ENCODE measurements around the gene BLACAT1. TPM values are rescaled to one million over a fixed set of nuclear protein-coding genes. Genes with fewer than 3 reads are reported as not detected.
"Not testable (repeated sequence)": the region's sequence is repeated elsewhere in the genome, so short reads cannot be mapped to it uniquely, and the experiment has no call there.

The BLACAT1 gene
- total RNA-seq, 3 donors from 2014 or later, result 0.11 to 0.13 TPM; not detected in 1

DNA sequence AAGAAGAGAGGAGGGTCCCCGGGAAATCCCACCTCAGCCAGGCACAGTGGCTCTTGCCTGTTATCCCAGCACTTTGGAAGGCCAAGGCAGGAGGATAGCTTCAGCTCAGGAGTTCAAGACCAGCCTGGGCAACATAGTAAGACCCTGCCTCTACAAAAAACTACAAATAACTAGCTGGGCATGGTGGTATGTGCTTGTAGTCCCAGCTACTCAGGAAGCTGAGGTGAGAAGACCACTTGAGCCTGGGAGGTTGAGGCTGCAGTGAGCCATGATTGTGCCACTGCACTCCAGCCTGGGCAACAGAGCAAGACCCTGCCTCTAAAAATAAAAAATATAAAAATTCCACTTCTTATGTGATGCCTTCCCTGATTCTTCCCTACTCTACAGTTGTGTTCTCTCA, 23.2 kb downstream of the BLACAT1 start:
- not testable (repeated sequence) for H3K9me3 Mint-ChIP-seq; ATAC-seq; DNase-seq; H3K4me1 Mint-ChIP-seq (ENCODE audit: low read depth); H3K4me3 Mint-ChIP-seq; H3K36me3 Mint-ChIP-seq (ENCODE audit: insufficient read depth)
- H3K27me3 Mint-ChIP-seq (ENCODE audit: low read depth), result peaks cover 12% of the 10 kb centered on the region

DNA sequence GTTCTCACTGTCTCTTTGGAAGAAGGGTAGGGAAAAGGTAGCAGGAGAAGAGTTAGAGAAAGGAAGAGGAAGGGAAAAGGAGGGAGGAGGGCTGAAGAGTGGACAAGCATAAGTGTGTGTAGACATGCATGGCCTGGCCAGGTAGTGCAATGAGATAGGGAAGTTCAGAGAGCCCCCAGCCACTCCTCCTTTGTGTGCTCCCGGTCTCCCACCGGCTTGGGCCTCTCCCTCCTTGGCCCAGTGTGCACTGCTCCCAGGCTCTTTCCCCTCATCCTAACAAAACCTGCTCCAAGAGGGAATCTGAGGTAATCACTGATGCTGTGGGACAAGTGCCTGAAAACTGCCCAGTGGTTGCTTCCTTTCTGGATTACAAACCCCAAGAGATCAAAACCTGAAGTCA, 23.7 kb downstream of the BLACAT1 start:
- no peak overlapping the region for H3K4me3 Mint-ChIP-seq
- H3K36me3 Mint-ChIP-seq (ENCODE audit: insufficient read depth), result no peaks in the 10 kb centered on the region

DNA sequence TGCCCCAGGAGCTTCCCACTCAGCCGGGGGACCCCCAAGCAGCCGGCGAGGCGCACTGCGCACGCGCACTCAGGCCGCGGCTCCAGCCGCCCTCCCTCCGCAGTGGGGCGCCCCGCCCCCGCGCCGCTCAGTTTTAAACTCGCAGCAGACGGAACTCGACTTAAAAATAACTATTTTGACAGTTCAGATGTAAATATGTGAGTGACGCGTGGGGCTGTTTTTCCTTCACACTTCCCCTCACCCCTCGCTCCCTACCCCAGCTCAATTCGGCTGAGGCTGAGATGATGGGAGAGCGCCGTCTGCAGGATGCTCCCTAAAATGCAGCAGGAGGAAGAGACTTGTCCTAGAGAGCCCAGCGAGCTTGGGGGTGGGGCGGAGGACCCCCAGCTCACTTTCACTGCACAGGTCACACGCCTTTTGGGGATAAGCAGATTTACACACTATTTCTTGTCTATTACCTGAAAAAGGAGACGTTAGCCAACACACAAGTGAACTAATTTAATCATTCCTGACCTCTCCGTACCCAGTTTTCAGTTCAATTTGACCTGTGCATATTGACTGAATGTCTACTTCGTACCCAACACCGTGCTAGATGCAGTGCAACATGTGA, 25.0 kb downstream of the BLACAT1 start:
- DNase-seq, result peak; percentile 47

More for the DNA sequence above, 23.7 kb downstream of the BLACAT1 start:
- peaks cover 12% of the 10 kb centered on the region for H3K27me3 Mint-ChIP-seq (ENCODE audit: low read depth)
- H3K4me1 Mint-ChIP-seq (ENCODE audit: low read depth), result peaks cover 8% of the 10 kb centered on the region
- ATAC-seq, result no peak
- no peak for DNase-seq
- H3K9me3 Mint-ChIP-seq, result no peaks in the 10 kb centered on the region

DNA sequence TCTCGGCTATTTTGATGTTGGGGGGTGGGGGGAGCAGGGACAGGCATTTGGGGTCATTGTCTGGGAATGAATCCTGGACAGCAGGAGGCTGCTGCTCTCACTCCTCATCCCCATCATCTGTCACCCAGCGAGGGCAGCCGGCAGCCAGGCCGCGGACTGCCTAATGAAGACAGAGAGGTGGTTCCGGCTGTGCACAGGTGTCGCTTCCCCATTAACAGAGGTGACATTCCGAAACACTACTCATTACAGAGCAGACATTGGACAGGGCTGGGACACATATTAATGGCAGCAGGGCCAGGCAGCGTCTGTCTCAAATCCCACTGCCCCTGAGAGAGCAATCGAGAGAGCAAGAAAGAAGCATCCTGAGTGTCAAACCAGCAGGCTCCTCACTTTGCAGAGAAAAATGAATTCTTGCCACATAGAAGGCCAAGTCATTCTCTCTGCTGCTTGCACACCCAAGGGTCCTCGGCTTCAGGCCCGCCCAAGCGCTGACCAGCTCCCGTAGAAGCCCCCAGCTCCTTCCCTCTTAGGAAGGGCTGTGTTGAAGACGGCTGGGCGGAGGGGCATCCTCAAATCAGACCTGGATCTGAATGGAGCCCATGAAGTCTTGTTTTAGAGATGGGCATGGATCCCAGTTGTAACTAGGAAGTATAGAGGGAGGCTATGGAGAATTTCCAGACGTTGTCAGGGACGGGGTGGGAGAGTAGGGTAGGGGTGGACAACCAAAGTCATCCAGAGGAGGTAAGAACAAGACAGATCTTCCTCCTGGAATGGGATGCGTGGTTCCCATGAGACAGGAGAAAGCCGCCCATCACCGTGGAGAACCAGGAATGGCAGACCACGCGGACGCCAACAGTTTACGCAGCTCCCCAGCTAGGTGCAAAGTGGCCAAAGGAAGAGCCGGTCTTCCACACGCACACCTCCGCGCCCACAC, 25.8 kb downstream of the BLACAT1 start:
- Mint-ChIP-seq H3K27me3 (ENCODE audit: low read depth) (peaks cover 14% of the 10 kb centered on the region), H3K4me3 (peak overlapping the region; percentile 79), H3K4me1 (ENCODE audit: low read depth) (peaks cover 8% of the 10 kb centered on the region), H3K9me3 (no peaks in the 10 kb centered on the region), H3K36me3 (ENCODE audit: insufficient read depth) (no peaks in the 10 kb centered on the region)
- DNase-seq (no peak), ATAC-seq (no peak)

More for the DNA sequence above, 25.0 kb downstream of the BLACAT1 start:
- Mint-ChIP-seq H3K9me3 (no peaks in the 10 kb centered on the region), H3K4me3 (peak overlapping the region; percentile 79), H3K36me3 (ENCODE audit: insufficient read depth) (no peaks in the 10 kb centered on the region), H3K4me1 (ENCODE audit: low read depth) (peaks cover 8% of the 10 kb centered on the region), H3K27me3 (ENCODE audit: low read depth) (peaks cover 12% of the 10 kb centered on the region)
- ATAC-seq, result peak; percentile 63 to 84

DNA sequence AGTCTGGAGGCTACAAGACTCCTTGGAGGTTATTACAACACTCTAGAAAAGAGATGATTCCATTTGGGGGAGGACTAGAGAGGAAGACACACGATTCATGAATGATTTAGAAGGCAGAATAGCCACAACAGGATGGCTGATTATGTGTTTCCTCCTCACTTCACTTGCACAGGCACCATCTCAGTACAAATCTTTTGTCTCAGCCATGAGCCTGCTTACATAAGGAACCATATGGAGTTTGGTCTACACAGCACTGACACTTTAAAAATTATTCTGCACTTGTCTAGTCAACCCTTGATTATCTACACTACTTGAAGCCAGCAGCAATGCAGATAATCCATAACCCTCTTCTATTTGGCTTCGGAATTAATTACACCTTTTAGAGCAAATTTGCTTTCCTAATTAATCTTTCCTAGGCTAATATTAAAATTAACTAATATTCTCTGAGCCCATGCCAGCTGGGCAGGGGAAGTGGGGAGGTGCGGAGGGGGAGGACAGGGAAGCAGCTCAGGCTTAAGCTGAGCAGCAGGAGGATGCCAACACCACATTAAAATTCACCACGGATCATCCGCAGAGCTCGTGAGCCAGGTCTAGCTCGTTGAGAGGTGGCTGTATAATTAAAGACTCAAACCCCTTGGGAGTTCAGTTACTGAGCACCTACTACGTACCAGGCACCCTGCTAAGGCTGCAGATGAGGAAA, 30.8 kb downstream of the BLACAT1 start:
- H3K36me3 Mint-ChIP-seq (ENCODE audit: insufficient read depth), result no peaks in the 10 kb centered on the region
- peaks cover 36% of the 10 kb centered on the region for H3K27me3 Mint-ChIP-seq (ENCODE audit: low read depth)
- no peak overlapping the region for H3K4me3 Mint-ChIP-seq
- H3K9me3 Mint-ChIP-seq, result no peaks in the 10 kb centered on the region
- DNase-seq (no peak), ATAC-seq (no peak)
- H3K4me1 Mint-ChIP-seq (ENCODE audit: low read depth), result peaks cover 2% of the 10 kb centered on the region

DNA sequence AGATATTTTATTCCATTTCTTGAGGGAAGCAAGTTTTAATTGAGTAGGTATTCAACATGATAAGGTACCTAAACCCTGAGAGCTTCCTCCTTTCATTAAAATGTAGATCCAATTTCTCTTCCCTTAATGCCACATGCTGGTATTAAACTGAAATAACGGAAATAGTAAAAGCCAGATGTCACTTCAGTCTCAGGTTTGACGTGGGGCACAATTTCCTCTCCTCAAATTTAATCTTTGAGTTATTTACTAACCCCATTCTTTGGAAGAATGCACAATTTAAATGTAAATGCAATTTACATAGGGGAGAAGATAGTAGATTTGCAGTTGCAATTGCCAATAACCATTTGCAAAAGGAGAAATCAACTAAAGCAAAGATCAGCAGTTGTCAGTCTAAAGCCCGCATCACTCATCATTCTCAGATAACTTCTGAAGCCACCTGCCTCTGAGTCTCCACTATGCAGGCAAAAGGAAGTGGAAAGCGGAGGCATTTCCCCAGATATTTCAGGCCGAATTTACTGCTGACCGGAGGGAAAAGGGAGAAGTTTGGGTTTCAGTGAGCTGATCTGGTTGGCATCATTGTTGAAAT, 31.9 kb downstream of the BLACAT1 start:
- ATAC-seq (no peak), DNase-seq (no peak)
- Mint-ChIP-seq H3K4me1 (ENCODE audit: low read depth) (no peaks in the 10 kb centered on the region), H3K9me3 (no peaks in the 10 kb centered on the region), H3K27me3 (ENCODE audit: low read depth) (peaks cover 39% of the 10 kb centered on the region), H3K36me3 (ENCODE audit: insufficient read depth) (no peaks in the 10 kb centered on the region), H3K4me3 (no peak overlapping the region)

DNA sequence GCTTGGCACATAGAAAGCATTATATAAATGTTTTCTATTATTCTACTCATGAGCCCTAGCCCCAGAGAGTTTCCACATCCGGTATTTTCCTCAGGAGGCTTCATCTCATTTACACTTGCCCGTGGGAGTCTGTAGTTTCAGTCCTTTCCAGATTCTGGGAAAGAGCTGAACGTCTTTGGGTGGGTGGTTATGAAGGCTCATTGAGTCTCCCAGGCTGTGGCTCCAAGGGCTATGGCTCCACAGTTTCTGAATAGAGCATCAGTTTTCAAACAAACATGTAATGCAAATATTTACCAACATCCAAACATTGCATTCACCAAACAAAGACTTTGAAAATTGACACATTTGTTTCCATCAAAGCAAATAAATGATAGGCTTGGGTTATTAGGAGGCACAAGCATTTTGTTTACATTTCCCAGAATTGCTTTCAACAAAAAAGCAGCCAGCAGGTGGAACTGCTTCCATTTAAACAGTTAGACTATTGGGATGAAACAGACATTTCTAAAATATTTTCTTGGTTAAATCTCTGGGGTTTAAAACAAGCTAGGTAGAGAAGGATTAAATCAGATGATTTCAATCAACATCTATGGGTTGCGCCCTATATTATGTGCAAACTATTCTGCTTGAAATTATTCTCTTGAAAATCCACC, 32.7 kb downstream of the BLACAT1 start:
- Mint-ChIP-seq H3K27me3 (ENCODE audit: low read depth) (peaks cover 39% of the 10 kb centered on the region), H3K4me1 (ENCODE audit: low read depth) (no peaks in the 10 kb centered on the region), H3K4me3 (no peak overlapping the region), H3K36me3 (ENCODE audit: insufficient read depth) (no peaks in the 10 kb centered on the region), H3K9me3 (no peaks in the 10 kb centered on the region)
- ATAC-seq (no peak), DNase-seq (no peak)

DNA sequence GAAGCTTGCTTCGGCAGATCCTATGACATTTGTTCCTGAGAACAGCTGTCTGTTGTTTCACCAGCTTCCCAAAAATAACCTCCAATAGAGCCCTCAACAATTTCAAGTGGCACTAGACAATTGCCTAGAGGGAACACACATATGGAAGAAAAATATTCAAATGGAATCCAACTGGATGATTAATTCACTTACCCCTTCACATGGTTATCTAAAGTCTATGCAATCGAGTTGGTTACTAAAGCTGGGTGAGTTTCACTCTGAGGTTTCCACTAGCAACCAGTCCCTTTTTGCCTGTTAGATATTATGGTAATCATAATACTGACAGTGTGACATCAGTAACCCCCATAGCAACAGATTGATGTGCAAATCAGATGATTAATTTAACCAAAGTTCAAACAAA, 34.0 kb downstream of the BLACAT1 start, which contains the start of gene LEMD1:
TSS of gene LEMD1 (minus strand) at position 259 of the 400 bp plus-strand sequence. CDS start 1,520 bp downstream, outside the sequence.
- no peaks in the 10 kb centered on the region for H3K36me3 Mint-ChIP-seq (ENCODE audit: insufficient read depth)
- H3K9me3 Mint-ChIP-seq, result no peaks in the 10 kb centered on the region
- DNase-seq (no peak), ATAC-seq (no peak)
- peaks cover 41% of the 10 kb centered on the region for H3K27me3 Mint-ChIP-seq (ENCODE audit: low read depth)
- H3K4me1 Mint-ChIP-seq (ENCODE audit: low read depth), result no peaks in the 10 kb centered on the region
- no peak within 1 kb of the TSS for H3K4me3 Mint-ChIP-seq

DNA sequence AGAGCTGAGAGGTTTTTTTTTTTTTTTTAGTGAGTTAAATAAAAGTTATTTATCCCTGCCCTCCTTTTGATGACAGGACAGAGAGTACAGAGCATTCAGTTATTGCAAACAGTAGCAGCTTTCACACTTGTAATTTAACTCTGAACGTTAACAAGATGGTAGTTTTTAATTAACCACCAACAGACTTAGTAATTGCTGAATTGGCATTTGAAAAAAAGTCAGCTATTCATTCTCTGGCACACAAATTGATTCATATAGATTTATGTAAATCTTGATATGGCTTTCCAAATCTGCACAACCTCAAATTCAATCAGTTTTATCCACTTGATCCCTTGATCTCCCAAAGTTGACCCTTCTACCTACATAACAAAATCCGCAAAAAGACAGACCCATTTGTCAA, 34.9 kb downstream of the BLACAT1 start:
- no peaks in the 10 kb centered on the region for H3K4me1 Mint-ChIP-seq (ENCODE audit: low read depth)
- peaks cover 41% of the 10 kb centered on the region for H3K27me3 Mint-ChIP-seq (ENCODE audit: low read depth)

DNA sequence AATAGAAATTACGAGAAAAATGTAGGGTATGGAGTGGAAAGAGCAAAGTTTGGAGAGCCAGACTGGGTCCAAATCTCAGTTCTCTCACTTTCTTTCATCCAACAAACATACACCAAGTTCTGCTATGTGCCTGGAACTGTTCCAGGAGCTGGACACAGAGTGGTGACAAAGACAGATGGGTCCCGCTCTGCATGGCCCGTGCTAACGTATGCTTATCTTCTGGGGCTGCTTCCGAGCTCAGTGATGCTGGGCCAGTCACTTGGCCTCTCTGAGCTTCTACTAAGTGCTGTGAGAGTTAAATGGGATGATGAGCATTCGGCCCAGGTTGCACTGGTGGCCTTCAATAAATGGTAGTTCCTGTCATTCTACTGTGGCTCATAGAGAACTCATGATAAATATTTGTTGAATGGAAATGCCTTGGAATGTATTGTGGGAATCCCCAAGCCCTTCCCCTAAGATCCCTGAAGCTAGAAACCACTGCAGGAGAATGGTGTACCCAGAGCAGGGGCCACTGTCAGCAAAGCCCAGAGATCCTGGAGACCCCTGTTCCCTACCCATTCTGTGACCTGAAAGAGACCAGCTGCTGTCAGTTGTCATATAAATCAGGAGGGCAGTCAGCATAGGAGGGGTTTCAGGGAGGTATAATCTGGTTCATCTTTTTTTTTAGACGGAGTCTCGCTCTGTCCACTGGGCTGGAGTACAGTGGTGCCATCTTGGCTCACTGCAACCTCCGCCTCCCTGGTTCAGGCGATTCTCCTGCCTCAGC, 37.8 kb downstream of the BLACAT1 start:
- ATAC-seq, result no peak
- Mint-ChIP-seq H3K4me3 (no peak overlapping the region), H3K9me3 (no peaks in the 10 kb centered on the region), H3K27me3 (ENCODE audit: low read depth) (peaks cover 24% of the 10 kb centered on the region), H3K4me1 (ENCODE audit: low read depth) (no peaks in the 10 kb centered on the region), H3K36me3 (ENCODE audit: insufficient read depth) (no peaks in the 10 kb centered on the region)
- DNase-seq, result no peak

More for the DNA sequence above, 34.9 kb downstream of the BLACAT1 start:
- ATAC-seq (no peak), DNase-seq (no peak)
- no peaks in the 10 kb centered on the region for H3K36me3 Mint-ChIP-seq (ENCODE audit: insufficient read depth)
- no peak overlapping the region for H3K4me3 Mint-ChIP-seq
- H3K9me3 Mint-ChIP-seq, result no peaks in the 10 kb centered on the region

DNA sequence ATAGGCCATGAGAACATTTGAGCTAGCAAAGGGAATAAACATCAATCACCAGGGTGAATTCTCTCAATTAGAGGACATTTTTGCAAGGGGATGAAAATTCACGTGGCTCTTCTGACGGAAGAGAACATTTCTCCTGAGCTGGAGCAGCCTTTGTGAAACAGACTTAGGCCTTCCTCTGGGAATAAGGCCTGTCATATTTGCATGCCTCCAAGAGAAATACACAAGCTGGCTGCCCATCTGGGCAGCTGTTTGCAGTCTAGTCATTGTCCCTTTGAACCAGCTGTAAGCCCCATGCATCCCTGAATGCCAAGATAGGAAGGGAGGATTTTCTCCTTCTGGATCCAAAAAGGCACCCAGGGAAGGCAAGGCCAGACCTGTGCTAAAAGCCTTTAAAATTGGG, 39.5 kb downstream of the BLACAT1 start:
- ATAC-seq (no peak), DNase-seq (no peak)
- no peaks in the 10 kb centered on the region for H3K9me3 Mint-ChIP-seq
- no peaks in the 10 kb centered on the region for H3K36me3 Mint-ChIP-seq (ENCODE audit: insufficient read depth)
- H3K4me1 Mint-ChIP-seq (ENCODE audit: low read depth), result no peaks in the 10 kb centered on the region
- peaks cover 16% of the 10 kb centered on the region for H3K27me3 Mint-ChIP-seq (ENCODE audit: low read depth)
- H3K4me3 Mint-ChIP-seq, result no peak overlapping the region

DNA sequence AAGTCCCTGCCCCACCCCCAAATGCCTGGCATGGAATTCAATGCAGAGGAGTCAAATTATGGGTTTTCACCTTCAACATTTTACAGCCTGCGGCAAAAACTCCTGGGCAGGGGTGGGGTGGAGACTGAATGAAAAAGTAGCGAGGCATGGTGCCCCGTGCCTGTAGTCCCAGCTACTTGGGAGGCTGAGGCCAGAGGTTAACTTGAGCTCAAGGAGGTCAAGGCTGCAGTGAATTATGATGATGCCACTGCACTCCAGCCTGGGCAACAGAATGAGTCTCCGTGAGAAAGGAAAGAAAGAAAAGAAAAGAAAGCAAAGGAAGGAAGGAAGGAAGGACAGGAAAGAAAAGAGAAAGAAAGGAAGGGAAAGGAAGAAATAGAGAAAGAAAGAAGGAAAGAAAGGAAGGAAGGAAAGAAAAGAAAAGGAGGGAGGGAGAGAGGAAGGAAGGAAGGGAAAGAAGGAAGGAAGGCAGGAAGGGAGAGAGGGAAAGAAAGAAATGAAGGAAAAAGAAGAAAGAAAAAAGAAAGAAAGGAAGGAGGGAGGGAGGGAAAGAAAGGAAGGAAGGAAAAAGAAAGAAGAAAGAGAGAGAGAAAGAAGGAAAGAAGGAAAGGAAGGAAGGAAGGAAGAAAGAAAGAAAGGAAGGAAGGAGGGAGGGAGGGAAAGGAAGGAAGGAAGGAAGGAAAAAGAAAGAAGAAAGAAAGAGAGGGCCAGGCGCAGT, 45.1 kb downstream of the BLACAT1 start:
- Mint-ChIP-seq H3K4me3 (no peak overlapping the region), H3K27me3 (ENCODE audit: low read depth) (peaks cover 10% of the 10 kb centered on the region), H3K4me1 (ENCODE audit: low read depth) (peaks cover 16% of the 10 kb centered on the region), H3K36me3 (ENCODE audit: insufficient read depth) (no peaks in the 10 kb centered on the region), H3K9me3 (peaks cover 3% of the 10 kb centered on the region)
- ATAC-seq (no peak), DNase-seq (no peak)

DNA sequence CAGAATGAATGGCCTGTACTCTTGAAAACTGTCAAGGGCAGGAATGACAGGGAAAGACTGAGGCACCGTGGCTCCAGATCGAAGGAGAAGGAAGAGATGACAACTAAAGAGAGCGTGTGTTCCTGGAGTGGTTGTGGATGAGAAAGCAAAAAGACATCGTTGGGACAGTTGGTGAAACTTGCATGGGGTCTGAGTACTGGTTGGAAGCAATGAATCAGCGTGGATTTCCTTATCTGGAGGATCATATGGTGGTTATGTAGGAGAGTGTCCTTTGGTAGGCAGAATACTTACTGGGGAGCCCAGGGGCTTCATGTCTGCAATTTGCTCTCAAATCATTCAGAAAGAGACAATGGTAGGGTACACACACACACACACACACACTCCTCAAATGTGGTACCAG, 47.9 kb downstream of the BLACAT1 start:
- DNase-seq, result no peak
- ATAC-seq, result no peak
- H3K36me3 Mint-ChIP-seq (ENCODE audit: insufficient read depth), result no peaks in the 10 kb centered on the region
- no peak overlapping the region for H3K4me3 Mint-ChIP-seq
- peaks cover 12% of the 10 kb centered on the region for H3K27me3 Mint-ChIP-seq (ENCODE audit: low read depth)
- peaks cover 16% of the 10 kb centered on the region for H3K4me1 Mint-ChIP-seq (ENCODE audit: low read depth)
- peaks cover 7% of the 10 kb centered on the region for H3K9me3 Mint-ChIP-seq
